Measurements from ENCODE around the gene CRYBG1.

Gene CRYBG1

GRCh38 chr6:106458021-106458986 lies 97.8 kb downstream of the CRYBG1 start:
- FAIRE-seq: no peak
- no peak for DNase-seq (ENCODE audit: insufficient read length, low spot score)

GRCh38 chr6:106460481-106460880 lies 100.0 kb downstream of the CRYBG1 start:
- DNase-seq (ENCODE audit: insufficient read length, low spot score) (no peak), FAIRE-seq (no peak)

- FAIRE-seq (no peak), DNase-seq (ENCODE audit: insufficient read length, low spot score) (no peak)
These were observed 100.6 kb downstream of the CRYBG1 start for GRCh38 chr6:106461084-106461483.

GRCh38 chr6:106462923-106463557 lies 102.5 kb downstream of the CRYBG1 start:
- no peak for DNase-seq (ENCODE audit: insufficient read length, low spot score)
- no peak for FAIRE-seq

- FAIRE-seq: no peak
- DNase-seq (ENCODE audit: insufficient read length, low spot score): no peak
These were observed 105.7 kb downstream of the CRYBG1 start for GRCh38 chr6:106466211-106466610.

- no peak for FAIRE-seq
These were observed 108.4 kb downstream of the CRYBG1 start for GRCh38 chr6:106468935-106469334.

GRCh38 chr6:106469882-106470281 lies 109.4 kb downstream of the CRYBG1 start:
- no peak for DNase-seq (ENCODE audit: insufficient read length, low spot score)
- no peak for FAIRE-seq

More at GRCh38 chr6:106468935-106469334, 108.4 kb downstream of the CRYBG1 start:
- DNase-seq (ENCODE audit: insufficient read length, low spot score): no peak

GRCh38 chr6:106470316-106470715 lies 109.8 kb downstream of the CRYBG1 start:
- DNase-seq (ENCODE audit: insufficient read length, low spot score): no peak
- no peak for FAIRE-seq

GRCh38 chr6:106470811-106471210 lies 110.3 kb downstream of the CRYBG1 start:
- DNase-seq (ENCODE audit: insufficient read length, low spot score) (no peak), FAIRE-seq (no peak)

- no peak for FAIRE-seq
- DNase-seq (ENCODE audit: insufficient read length, low spot score): no peak
These were observed 113.3 kb downstream of the CRYBG1 start for GRCh38 chr6:106473812-106474211.

- DNase-seq (ENCODE audit: insufficient read length, low spot score) (no peak), FAIRE-seq (no peak)
These were observed 113.9 kb downstream of the CRYBG1 start for GRCh38 chr6:106474466-106474865.

GRCh38 chr6:106475284-106475683 lies 114.8 kb downstream of the CRYBG1 start:
- DNase-seq (ENCODE audit: insufficient read length, low spot score) (no peak), FAIRE-seq (no peak)

GRCh38 chr6:106476331-106477105 lies 116.0 kb downstream of the CRYBG1 start:
- DNase-seq (ENCODE audit: insufficient read length, low spot score): no peak
- FAIRE-seq: no peak

- FAIRE-seq (no peak), DNase-seq (ENCODE audit: insufficient read length, low spot score) (no peak)
These were observed 116.6 kb downstream of the CRYBG1 start for GRCh38 chr6:106477146-106477545.

GRCh38 chr6:106477790-106478189 lies 117.3 kb downstream of the CRYBG1 start:
- FAIRE-seq: no peak

GRCh38 chr6:106486236-106486635 lies 125.7 kb downstream of the CRYBG1 start:
- FAIRE-seq (no peak), DNase-seq (ENCODE audit: insufficient read length, low spot score) (no peak)

More at GRCh38 chr6:106477790-106478189, 117.3 kb downstream of the CRYBG1 start:
- no peak for DNase-seq (ENCODE audit: insufficient read length, low spot score)

GRCh38 chr6:106488494-106489370 lies 128.2 kb downstream of the CRYBG1 start:
- no peak for FAIRE-seq
- no peak for DNase-seq (ENCODE audit: insufficient read length, low spot score)

- FAIRE-seq (no peak), DNase-seq (ENCODE audit: insufficient read length, low spot score) (no peak)
These were observed 129.5 kb downstream of the CRYBG1 start for GRCh38 chr6:106490030-106490429.

GRCh38 chr6:106490436-106490835 lies 129.9 kb downstream of the CRYBG1 start:
- FAIRE-seq (no peak), DNase-seq (ENCODE audit: insufficient read length, low spot score) (no peak)

- DNase-seq (ENCODE audit: insufficient read length, low spot score) (no peak), FAIRE-seq (no peak)
These were observed 130.5 kb downstream of the CRYBG1 start for GRCh38 chr6:106490974-106491373.
